SIG-M5 treated with dmso at 0.1 percent for 504 hours (cell line): ENCODE measurements around the gene USP17L19.
"Not testable (repeated sequence)": the region's sequence is repeated elsewhere in the genome, so short reads cannot be mapped to it uniquely, and the experiment has no call there.

ENCODE experiments used
- DNase-seq: peaks from one replicate; lab custom pipeline; 2025; ENCODE audit not compliant: unreplicated experiment; lab: John Stamatoyannopoulos, UW

Gene USP17L19, protein sequence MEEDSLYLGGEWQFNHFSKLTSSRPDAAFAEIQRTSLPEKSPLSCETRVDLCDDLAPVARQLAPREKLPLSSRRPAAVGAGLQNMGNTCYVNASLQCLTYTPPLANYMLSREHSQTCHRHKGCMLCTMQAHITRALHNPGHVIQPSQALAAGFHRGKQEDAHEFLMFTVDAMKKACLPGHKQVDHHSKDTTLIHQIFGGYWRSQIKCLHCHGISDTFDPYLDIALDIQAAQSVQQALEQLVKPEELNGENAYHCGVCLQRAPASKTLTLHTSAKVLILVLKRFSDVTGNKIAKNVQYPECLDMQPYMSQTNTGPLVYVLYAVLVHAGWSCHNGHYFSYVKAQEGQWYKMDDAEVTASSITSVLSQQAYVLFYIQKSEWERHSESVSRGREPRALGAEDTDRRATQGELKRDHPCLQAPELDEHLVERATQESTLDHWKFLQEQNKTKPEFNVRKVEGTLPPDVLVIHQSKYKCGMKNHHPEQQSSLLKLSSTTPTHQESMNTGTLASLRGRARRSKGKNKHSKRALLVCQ

DNA sequence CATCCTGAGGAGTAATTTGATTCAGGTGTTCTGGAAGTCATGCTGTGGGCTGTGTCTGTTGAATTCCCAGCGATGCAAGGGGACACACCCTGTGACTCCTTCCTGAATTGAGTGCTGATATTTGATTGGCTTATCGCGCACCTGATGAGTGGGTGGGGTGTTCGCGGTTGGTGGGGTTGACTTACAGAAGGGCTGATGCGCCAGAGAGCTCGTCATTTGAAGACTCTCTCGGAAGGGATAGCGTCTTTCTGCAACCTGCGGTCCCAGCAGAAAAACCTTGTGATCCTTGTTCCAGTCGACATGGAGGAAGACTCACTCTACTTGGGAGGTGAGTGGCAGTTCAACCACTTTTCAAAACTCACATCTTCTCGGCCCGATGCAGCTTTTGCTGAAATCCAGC is at the start of gene USP17L19:
TSS of gene USP17L19 (plus strand) at position 301 of the 400 bp plus-strand sequence. CDS start at position 301, 0 bp downstream.
- DNase-seq = not testable (repeated sequence)

DNA sequence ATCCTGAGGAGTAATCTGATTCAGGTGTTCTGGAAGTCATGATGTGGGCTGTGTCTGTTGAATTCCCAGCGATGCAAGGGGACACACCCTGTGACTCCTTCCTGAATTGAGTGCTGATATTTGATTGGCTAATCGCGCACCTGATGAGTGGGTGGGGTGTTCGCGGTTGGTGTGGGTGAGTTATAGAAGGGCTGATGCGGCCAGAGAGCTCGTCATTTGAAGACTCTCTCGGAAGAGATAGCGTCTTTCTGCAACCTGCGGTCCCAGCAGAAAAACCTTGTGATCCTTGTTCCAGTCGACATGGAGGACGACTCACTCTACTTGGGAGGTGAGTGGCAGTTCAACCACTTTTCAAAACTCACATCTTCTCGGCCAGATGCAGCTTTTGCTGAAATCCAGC is 42.8 kb upstream of the USP17L19 start, which contains the start of gene USP17L10:
TSS of gene USP17L10 (plus strand) at position 301 of the 400 bp plus-strand sequence. CDS start at position 301, 0 bp downstream.
- not testable (repeated sequence) for DNase-seq

DNA sequence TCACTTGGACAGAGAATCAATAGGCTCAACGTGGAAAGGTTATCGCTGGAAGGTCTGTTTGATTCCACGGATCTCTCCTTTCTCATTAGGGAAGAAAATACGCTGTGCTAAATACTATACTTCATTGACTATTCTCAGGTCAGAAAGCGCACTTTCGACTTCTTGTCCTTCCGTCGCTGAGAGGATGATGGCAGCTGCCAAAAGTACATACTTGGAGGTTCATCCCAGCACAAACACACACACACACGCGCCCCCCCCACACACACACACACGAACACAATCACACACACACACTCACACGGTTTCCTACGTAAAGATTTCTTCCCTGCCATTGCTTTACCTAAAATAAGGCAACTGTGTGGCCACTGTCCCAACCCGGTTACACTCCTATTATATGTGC is 38.5 kb upstream of the USP17L19 start:
- not testable (repeated sequence) for DNase-seq

DNA sequence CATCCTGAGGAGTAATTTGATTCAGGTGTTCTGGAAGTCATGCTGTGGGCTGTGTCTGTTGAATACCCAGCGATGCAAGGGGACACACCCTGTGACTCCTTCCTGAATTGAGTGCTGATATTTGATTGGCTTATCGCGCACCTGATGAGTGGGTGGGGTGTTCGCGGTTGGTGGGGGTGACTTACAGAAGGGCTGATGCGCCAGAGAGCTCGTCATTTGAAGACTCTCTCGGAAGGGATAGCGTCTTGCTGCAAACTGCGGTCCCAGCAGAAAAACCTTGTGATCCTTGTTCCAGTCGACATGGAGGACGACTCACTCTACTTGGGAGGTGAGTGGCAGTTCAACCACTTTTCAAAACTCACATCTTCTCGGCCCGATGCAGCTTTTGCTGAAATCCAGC is 38.1 kb upstream of the USP17L19 start, which contains the start of gene USP17L11:
TSS of gene USP17L11 (plus strand) at position 301 of the 400 bp plus-strand sequence. CDS start at position 301, 0 bp downstream.
- not testable (repeated sequence) for DNase-seq

DNA sequence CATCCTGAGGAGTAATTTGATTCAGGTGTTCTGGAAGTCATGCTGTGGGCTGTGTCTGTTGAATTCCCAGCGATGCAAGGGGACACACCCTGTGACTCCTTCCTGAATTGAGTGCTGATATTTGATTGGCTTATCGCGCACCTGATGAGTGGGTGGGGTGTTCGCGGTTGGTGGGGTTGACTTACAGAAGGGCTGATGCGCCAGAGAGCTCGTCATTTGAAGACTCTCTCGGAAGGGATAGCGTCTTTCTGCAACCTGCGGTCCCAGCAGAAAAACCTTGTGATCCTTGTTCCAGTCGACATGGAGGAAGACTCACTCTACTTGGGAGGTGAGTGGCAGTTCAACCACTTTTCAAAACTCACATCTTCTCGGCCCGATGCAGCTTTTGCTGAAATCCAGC is 33.3 kb upstream of the USP17L19 start, which contains the start of gene USP17L12:
TSS of gene USP17L12 (plus strand) at position 301 of the 400 bp plus-strand sequence. CDS start at position 301, 0 bp downstream.
- not testable (repeated sequence) for DNase-seq

DNA sequence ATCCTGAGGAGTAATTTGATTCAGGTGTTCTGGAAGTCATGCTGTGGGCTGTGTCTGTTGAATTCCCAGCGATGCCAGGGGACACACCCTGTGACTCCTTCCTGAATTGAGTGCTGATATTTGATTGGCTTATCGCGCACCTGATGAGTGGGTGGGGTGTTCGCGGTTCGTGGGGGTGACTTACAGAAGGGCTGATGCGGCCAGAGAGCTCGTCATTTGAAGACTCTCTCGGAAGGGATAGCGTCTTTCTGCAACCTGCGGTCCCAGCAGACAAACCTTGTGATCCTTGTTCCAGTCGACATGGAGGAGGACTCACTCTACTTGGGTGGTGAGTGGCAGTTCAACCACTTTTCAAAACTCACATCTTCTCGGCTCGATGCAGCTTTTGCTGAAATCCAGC is 28.6 kb upstream of the USP17L19 start, which contains the start of gene USP17L13:
TSS of gene USP17L13 (plus strand) at position 301 of the 400 bp plus-strand sequence. CDS start at position 301, 0 bp downstream.
- DNase-seq = not testable (repeated sequence)

DNA sequence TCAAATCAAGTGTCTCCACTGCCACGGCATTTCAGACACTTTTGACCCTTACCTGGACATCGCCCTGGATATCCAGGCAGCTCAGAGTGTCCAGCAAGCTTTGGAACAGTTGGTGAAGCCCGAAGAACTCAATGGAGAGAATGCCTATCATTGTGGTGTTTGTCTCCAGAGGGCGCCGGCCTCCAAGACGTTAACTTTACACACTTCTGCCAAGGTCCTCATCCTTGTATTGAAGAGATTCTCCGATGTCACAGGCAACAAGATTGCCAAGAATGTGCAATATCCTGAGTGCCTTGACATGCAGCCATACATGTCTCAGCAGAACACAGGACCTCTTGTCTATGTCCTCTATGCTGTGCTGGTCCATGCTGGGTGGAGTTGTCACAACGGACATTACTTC is 22.9 kb upstream of the USP17L19 start:
- DNase-seq = not testable (repeated sequence)

DNA sequence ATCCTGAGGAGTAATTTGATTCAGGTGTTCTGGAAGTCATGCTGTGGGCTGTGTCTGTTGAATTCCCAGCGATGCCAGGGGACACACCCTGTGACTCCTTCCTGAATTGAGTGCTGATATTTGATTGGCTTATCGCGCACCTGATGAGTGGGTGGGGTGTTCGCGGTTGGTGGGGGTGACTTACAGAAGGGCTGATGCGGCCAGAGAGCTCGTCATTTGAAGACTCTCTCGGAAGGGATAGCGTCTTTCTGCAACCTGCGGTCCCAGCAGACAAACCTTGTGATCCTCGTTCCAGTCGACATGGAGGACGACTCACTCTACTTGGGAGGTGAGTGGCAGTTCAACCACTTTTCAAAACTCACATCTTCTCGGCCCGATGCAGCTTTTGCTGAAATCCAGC is 19.1 kb upstream of the USP17L19 start, which contains the start of gene USP17L15:
TSS of gene USP17L15 (plus strand) at position 301 of the 400 bp plus-strand sequence. CDS start at position 301, 0 bp downstream.
- not testable (repeated sequence) for DNase-seq

DNA sequence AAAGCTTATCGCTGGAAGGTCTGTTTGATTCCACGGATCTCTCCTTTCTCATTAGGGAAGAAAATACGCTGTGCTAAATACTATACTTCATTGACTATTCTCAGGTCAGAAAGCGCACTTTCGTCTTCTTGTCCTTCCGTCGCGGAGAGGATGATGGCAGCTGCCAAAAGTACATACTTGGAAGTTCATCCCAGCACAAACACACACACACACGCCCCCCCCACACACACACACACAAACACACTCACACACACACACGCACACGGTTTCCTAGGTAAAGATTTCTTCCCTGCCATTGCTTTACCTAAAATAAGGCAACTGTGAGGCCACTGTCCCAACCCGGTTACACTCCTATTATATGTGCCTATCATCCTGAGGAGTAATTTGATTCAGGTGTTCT is 14.7 kb upstream of the USP17L19 start:
- not testable (repeated sequence) for DNase-seq

DNA sequence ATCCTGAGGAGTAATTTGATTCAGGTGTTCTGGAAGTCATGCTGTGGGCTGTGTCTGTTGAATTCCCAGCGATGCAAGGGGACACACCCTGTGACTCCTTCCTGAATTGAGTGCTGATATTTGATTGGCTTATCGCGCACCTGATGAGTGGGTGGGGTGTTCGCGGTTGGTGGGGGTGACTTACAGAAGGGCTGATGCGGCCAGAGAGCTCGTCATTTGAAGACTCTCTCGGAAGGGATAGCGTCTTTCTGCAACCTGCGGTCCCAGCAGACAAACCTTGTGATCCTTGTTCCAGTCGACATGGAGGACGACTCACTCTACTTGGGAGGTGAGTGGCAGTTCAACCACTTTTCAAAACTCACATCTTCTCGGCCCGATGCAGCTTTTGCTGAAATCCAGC is 9.6 kb upstream of the USP17L19 start, which contains the start of gene USP17L17:
TSS of gene USP17L17 (plus strand) at position 301 of the 400 bp plus-strand sequence. CDS start at position 301, 0 bp downstream.
- DNase-seq = not testable (repeated sequence)

DNA sequence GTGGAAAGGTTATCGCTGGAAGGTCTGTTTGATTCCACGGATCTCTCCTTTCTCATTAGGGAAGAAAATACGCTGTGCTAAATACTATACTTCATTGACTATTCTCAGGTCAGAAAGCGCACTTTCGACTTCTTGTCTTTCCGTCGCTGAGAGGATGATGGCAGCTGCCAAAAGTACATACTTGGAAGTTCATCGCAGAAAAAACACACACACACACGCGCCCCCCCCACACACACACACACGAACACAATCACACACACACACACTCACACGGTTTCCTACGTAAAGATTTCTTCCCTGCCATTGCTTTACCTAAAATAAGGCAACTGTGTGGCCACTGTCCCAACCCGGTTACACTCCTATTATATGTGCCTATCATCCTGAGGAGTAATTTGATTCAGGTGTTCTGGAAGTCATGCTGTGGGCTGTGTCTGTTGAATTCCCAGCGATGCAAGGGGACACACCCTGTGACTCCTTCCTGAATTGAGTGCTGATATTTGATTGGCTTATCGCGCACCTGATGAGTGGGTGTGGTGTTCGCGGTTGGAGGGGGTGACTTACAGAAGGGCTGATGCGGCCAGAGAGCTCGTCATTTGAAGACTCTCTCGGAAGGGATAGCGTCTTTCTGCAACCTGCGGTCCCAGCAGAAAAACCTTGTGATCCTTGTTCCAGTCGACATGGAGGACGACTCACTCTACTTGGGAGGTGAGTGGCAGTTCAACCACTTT is 5.1 kb upstream of the USP17L19 start, which contains the start of gene USP17L18:
TSS of gene USP17L18 (plus strand) at position 678 of the 728 bp plus-strand sequence. CDS start at position 678, 0 bp downstream.
- DNase-seq = not testable (repeated sequence)

DNA sequence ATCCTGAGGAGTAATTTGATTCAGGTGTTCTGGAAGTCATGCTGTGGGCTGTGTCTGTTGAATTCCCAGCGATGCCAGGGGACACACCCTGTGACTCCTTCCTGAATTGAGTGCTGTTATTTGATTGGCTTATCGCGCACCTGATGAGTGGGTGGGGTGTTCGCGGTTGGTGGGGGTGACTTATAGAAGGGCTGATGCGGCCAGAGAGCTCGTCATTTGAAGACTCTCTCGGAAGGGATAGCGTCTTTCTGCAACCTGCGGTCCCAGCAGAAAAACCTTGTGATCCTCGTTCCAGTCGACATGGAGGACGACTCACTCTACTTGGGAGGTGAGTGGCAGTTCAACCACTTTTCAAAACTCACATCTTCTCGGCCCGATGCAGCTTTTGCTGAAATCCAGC is 4.6 kb downstream of the USP17L19 start, which contains the start of gene USP17L20:
TSS of gene USP17L20 (plus strand) at position 301 of the 400 bp plus-strand sequence. CDS start at position 301, 0 bp downstream.
- DNase-seq = not testable (repeated sequence)

DNA sequence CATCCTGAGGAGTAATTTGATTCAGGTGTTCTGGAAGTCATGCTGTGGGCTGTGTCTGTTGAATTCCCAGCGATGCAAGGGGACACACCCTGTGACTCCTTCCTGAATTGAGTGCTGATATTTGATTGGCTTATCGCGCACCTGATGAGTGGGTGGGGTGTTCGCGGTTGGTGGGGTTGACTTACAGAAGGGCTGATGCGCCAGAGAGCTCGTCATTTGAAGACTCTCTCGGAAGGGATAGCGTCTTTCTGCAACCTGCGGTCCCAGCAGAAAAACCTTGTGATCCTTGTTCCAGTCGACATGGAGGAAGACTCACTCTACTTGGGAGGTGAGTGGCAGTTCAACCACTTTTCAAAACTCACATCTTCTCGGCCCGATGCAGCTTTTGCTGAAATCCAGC is 9.4 kb downstream of the USP17L19 start, which contains the start of gene USP17L21:
TSS of gene USP17L21 (plus strand) at position 301 of the 400 bp plus-strand sequence. CDS start at position 301, 0 bp downstream.
- not testable (repeated sequence) for DNase-seq

DNA sequence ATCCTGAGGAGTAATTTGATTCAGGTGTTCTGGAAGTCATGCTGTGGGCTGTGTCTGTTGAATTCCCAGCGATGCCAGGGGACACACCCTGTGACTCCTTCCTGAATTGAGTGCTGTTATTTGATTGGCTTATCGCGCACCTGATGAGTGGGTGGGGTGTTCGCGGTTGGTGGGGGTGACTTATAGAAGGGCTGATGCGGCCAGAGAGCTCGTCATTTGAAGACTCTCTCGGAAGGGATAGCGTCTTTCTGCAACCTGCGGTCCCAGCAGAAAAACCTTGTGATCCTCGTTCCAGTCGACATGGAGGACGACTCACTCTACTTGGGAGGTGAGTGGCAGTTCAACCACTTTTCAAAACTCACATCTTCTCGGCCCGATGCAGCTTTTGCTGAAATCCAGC is 14.1 kb downstream of the USP17L19 start, which contains the start of gene USP17L22:
TSS of gene USP17L22 (plus strand) at position 301 of the 400 bp plus-strand sequence. CDS start at position 301, 0 bp downstream.
- DNase-seq = not testable (repeated sequence)

DNA sequence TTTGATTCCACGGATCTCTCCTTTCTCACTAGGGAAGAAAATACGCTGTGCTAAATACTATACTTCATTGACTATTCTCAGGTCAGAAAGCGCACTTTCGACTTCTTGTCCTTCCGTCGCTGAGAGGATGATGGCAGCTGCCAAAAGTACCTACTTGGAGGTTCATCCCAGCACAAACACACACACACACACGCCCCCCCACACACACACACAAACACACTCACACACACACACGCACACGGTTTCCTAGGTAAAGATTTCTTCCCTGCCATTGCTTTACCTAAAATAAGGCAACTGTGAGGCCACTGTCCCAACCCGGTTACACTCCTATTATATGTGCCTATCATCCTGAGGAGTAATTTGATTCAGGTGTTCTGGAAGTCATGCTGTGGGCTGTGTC is 18.5 kb downstream of the USP17L19 start:
- DNase-seq = not testable (repeated sequence)
